ENCODE measurements around the gene MACROD2.

The MACROD2 gene

DNA sequence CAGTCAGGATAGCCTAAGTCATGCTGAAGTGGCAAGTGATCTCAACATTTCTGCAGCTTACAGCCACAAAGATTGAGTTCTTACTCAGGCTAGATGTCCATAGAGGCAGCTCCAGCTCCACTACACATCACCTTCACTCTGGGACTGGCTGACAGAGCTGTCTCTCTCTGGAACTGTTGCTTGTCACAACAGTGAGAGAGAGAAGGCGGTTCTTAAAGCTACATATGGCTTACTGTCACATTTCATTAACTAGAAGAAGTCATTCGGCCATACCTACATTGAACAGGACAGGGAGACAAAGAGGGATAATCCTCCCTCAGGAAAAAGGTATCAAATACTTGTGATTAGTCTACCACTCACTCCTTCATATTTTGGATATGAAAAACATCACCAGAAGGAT, 1257.0 kb downstream of the MACROD2 start:
- DNase-seq: no peak
- Histone ChIP-seq H3K4me1 (no peaks in the 10 kb centered on the region), H3K4me3 (ENCODE audit: low read depth, low read length) (no peak overlapping the region), H3K9me3 (no peaks in the 10 kb centered on the region), H3K36me3 (no peaks in the 10 kb centered on the region), H3K27me3 (no peaks in the 10 kb centered on the region)
- TF ChIP-seq, protein P1, sequence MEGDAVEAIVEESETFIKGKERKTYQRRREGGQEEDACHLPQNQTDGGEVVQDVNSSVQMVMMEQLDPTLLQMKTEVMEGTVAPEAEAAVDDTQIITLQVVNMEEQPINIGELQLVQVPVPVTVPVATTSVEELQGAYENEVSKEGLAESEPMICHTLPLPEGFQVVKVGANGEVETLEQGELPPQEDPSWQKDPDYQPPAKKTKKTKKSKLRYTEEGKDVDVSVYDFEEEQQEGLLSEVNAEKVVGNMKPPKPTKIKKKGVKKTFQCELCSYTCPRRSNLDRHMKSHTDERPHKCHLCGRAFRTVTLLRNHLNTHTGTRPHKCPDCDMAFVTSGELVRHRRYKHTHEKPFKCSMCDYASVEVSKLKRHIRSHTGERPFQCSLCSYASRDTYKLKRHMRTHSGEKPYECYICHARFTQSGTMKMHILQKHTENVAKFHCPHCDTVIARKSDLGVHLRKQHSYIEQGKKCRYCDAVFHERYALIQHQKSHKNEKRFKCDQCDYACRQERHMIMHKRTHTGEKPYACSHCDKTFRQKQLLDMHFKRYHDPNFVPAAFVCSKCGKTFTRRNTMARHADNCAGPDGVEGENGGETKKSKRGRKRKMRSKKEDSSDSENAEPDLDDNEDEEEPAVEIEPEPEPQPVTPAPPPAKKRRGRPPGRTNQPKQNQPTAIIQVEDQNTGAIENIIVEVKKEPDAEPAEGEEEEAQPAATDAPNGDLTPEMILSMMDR (IDR thresholded peaks at IDR 0.05; ENCODE audit: low read depth, low read length): no peak

DNA sequence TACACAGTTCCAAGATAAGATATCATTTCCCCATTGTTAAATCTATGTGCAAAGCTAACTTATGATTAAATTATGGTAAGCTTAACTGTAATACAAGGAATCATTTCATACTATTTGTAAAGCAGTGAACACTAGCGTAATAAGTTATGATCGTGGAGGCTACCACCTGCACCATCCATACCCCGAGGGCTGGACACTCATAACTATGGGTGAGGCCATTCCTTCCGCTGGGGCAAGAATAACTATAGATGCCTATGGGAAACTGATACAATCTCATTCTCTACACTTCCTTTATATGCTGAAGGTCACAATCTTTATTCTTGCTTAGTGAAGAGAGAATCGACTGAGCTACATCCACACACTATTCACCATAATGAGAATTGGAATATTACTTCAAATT, 1258.1 kb downstream of the MACROD2 start:
- no peak for DNase-seq
- H3K4me1 ChIP-seq: no peaks in the 10 kb centered on the region
- no peak overlapping the region for H3K4me3 ChIP-seq (ENCODE audit: low read depth, low read length)

DNA sequence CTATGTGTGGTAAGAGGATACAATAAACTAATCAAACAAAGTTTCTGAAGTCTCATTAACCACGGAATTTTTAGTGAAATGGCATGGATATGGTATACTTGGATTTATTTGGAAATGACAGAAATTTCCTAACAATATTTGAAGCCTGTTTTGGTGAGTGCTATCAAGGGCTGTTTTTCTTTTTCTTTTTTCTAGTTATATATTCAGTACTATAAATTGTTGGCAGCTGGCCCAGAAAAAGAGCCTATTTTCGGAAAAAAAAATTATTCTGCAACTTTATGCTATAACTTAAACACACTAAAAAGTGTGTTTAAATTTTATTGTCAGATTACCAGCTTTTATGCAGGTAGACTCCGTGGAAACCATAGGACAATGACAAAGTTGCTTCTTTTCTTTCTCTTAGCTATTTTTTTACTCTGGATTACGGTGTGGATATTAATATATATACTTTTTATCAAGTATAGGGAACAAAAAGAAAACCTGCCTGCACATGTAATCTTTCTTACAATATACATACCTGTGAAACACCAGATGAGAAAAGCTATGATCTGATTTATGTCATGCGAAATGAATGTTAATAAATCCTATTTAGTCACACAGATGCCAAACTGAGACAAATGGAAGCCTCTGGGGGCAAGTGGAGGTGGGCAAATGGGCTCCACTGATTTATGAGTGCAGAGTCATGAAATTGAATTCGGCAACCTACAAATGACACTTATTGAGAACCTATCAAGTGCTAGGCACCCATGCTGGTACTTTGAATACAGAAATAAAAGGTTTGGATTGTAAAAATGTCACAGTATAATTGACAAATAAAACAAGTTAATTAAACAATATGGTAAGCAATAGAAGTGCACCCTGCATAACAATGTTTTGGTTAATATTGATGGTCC, 1261.6 kb downstream of the MACROD2 start:
- TF ChIP-seq, protein P1 (IDR thresholded peaks at IDR 0.05; ENCODE audit: low read depth, low read length): no peak
- no peaks in the 10 kb centered on the region for H3K36me3 ChIP-seq
- no peak for DNase-seq
- H3K4me1 ChIP-seq: no peaks in the 10 kb centered on the region
- no peaks in the 10 kb centered on the region for H3K27me3 ChIP-seq
- H3K9me3 ChIP-seq: no peaks in the 10 kb centered on the region
- no peak overlapping the region for H3K4me3 ChIP-seq (ENCODE audit: low read depth, low read length)

More for the DNA sequence above, 1258.1 kb downstream of the MACROD2 start:
- H3K27me3 ChIP-seq: no peaks in the 10 kb centered on the region
- no peaks in the 10 kb centered on the region for H3K36me3 ChIP-seq
- H3K9me3 ChIP-seq: no peaks in the 10 kb centered on the region
- TF ChIP-seq, protein P1 (IDR thresholded peaks at IDR 0.05; ENCODE audit: low read depth, low read length): no peak

DNA sequence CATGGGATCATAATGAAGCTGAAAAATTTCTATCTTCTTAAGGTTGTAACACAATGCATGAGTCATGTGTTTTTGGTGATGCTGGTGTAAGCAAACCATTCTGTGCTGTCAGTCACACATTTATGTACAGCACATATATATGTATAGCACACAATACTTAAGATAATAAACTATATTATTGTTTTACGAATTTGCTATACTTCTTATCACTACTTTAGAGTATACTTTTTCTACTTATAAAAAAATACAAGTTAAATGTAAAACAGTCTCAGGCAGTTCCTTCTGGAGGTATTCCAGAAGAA, 1262.2 kb downstream of the MACROD2 start:
- no peak overlapping the region for H3K4me3 ChIP-seq (ENCODE audit: low read depth, low read length)
- no peak for DNase-seq
- H3K9me3 ChIP-seq: no peaks in the 10 kb centered on the region
- no peaks in the 10 kb centered on the region for H3K27me3 ChIP-seq
- no peaks in the 10 kb centered on the region for H3K36me3 ChIP-seq
- no peaks in the 10 kb centered on the region for H3K4me1 ChIP-seq
- TF ChIP-seq, protein P1 (IDR thresholded peaks at IDR 0.05; ENCODE audit: low read depth, low read length): no peak

DNA sequence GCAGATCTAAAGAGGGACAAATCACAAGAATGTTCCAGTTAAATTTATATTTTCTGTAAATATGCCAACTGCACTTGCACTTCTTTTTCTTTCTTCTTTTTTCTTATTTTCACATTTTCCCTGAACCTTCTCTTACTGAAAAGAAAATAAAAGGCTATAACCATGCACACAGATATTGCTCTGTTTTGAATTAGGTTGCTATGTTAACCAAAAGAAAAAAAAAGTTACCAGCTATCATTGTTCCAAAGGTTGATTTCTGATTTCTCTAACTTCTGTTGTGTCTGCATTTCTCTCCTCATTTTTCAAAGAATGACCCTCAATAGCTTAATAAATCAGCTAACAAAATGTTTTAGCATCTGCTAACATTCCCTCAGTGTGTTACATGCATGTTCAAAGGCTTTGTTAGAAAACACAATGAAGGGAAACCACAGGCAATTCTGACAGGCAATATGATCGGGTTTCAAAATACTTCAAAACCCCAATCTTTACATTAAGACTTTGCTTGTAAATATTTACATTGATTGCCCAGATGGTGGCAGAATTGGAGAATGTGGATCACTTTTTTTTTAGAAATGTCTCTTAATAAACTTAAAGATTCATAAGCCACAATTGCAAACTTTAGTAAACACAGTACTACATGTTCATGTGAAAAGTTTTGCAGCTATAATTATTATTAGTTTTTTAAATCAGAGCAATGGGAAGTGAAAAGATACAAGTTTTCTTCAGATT, 1270.4 kb downstream of the MACROD2 start:
- no peaks in the 10 kb centered on the region for H3K36me3 ChIP-seq
- no peak overlapping the region for H3K4me3 ChIP-seq (ENCODE audit: low read depth, low read length)
- TF ChIP-seq, protein P1 (IDR thresholded peaks at IDR 0.05; ENCODE audit: low read depth, low read length): no peak
- no peaks in the 10 kb centered on the region for H3K27me3 ChIP-seq
- peaks cover 5% of the 10 kb centered on the region; the same call in 1 of the 2 replicates for H3K4me1 ChIP-seq
- no peak for DNase-seq
- H3K9me3 ChIP-seq: no peaks in the 10 kb centered on the region

DNA sequence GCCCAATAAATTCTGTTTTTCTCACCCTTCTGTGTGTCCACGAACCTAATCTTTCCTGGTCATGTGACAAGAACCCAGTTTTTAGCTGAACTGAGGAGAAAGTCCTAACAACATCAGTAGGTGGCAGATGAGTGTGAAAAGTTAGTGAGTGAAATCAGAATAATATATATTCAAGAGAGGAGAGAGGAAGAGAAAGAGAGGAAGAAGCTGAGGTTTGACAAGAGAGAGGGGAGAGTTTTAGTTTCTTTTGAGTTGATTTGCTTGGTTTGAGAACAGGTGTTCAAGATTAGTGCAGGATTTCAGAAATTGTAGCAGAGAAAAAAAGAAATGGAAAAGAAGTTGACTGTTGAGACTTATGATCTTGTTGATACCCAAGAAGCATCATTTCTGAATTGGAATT, 1272.6 kb downstream of the MACROD2 start:
- Histone ChIP-seq H3K4me1 (peaks cover 5% of the 10 kb centered on the region; the same call in 1 of the 2 replicates), H3K27me3 (no peaks in the 10 kb centered on the region), H3K36me3 (no peaks in the 10 kb centered on the region), H3K9me3 (no peaks in the 10 kb centered on the region), H3K4me3 (ENCODE audit: low read depth, low read length) (no peak overlapping the region)
- no peak for DNase-seq
- TF ChIP-seq, protein P1 (IDR thresholded peaks at IDR 0.05; ENCODE audit: low read depth, low read length): no peak
